Transverse colon (tissue), 4 donors: ENCODE measurements around the gene SMPD2.

Experiments used
- EP300 ChIP-seq: sonication (generic); formaldehyde crosslinking; IDR thresholded peaks from one replicate; pipeline ENCODE4 v1.6.1; 2017; ENCODE audit warnings: antibody characterized with exemption, low read depth
- POLR2A ChIP-seq: fragments of 450-650 bp; IDR thresholded peaks from one replicate; pipeline ENCODE4 v1.6.1; 2016; ENCODE audit warnings: antibody characterized with exemption, mild to moderate bottlenecking, moderate library complexity
- POLR2AphosphoS5 ChIP-seq, 3 donors: sonication (generic); formaldehyde crosslinking; IDR thresholded peaks; one replicate each; pipeline ENCODE4 v1.6.1; 2016; ENCODE audit warnings: antibody characterized with exemption in 3 of 3
- TF ChIP-seq, protein P1 (sequence below), 5 experiments: fragments of 200-600 bp in 3 of 5; fragments of 450-650 bp in 2 of 5; sonication (generic) in 3 of 5; IDR thresholded peaks; 1 replicate in 2 of 5; 2 replicates in 3 of 5; pipeline ENCODE4 v1.5.1; 2016 to 2017; ENCODE audit warnings: antibody characterized with exemption in 5 of 5, inconsistent platforms in 3 of 5, mild to moderate bottlenecking in 2 of 5, moderate library complexity in 1 of 5

DNA sequence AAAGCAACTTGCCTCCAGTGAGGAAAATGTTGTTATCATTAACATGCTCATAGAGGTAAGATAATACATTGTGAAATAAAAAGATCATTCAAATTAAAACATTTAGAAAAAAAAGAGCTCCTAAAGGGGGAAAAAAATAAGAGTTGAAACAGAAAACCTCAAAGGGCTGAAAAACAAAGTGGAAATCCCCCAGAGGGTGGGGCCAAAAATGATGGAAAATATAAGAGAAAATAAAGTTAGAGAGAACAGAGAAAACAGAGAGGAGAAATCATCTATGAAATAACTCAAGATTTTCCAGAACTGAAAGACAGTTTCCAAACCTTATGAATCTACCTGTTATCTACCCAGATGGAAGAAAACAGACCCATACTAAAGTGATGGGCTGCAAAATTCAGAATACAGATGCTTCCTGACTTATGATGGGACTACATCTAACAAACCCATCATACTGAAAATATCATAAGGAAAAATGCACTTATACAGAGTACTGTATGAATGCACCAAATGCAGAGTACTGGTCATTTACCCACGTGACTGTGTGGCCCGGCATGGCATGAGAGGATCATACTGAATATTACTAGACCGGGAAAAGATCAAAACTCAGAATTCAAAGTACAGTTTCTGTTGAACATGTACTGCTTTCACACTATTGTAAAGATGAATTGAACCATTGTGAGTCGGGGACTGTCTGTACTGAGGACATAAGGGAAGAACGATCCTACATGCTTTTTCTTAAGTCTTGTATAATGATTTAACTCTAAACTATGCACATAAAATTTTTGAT lies 38.5 kb downstream of the SMPD2 start:
- TF ChIP-seq, protein P1, sequence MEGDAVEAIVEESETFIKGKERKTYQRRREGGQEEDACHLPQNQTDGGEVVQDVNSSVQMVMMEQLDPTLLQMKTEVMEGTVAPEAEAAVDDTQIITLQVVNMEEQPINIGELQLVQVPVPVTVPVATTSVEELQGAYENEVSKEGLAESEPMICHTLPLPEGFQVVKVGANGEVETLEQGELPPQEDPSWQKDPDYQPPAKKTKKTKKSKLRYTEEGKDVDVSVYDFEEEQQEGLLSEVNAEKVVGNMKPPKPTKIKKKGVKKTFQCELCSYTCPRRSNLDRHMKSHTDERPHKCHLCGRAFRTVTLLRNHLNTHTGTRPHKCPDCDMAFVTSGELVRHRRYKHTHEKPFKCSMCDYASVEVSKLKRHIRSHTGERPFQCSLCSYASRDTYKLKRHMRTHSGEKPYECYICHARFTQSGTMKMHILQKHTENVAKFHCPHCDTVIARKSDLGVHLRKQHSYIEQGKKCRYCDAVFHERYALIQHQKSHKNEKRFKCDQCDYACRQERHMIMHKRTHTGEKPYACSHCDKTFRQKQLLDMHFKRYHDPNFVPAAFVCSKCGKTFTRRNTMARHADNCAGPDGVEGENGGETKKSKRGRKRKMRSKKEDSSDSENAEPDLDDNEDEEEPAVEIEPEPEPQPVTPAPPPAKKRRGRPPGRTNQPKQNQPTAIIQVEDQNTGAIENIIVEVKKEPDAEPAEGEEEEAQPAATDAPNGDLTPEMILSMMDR (IDR thresholded peaks at IDR 0.05) = no peak
- no peak for TF ChIP-seq POLR2AphosphoS5 (IDR thresholded peaks at IDR 0.05)
- TF ChIP-seq POLR2A = no peak
- TF ChIP-seq EP300 = no peak
